Measurements from ENCODE around the gene ZNF135.

Gene ZNF135

GRCh38 chr19:58058467-58058866, 615 bp upstream of the ZNF135 start:
- DNase-seq (ENCODE audit: insufficient read length, low spot score) (no peak), FAIRE-seq (no peak)
- TF ChIP-seq POLR2A (IDR thresholded peaks at IDR 0.05; ENCODE audit: low read depth, low read length): no peak

- DNase-seq (ENCODE audit: insufficient read length, low spot score) (no peak), FAIRE-seq (no peak)
- TF ChIP-seq POLR2A (IDR thresholded peaks at IDR 0.05; ENCODE audit: low read depth, low read length): no peak
These were observed 593 bp downstream of the ZNF135 start for GRCh38 chr19:58059671-58060078.

- no peak for DNase-seq (ENCODE audit: insufficient read length, low spot score)
- no peak for FAIRE-seq
- TF ChIP-seq POLR2A (IDR thresholded peaks at IDR 0.05; ENCODE audit: low read depth, low read length): no peak
These were observed 1.1 kb downstream of the ZNF135 start for GRCh38 chr19:58060231-58060630.

GRCh38 chr19:58063712-58064111, 4.6 kb downstream of the ZNF135 start:
- FAIRE-seq (no peak), DNase-seq (ENCODE audit: insufficient read length, low spot score) (no peak)
- TF ChIP-seq POLR2A (IDR thresholded peaks at IDR 0.05; ENCODE audit: low read depth, low read length): no peak

- no peak for DNase-seq (ENCODE audit: insufficient read length, low spot score)
- no peak for TF ChIP-seq POLR2A (IDR thresholded peaks at IDR 0.05; ENCODE audit: low read depth, low read length)
- no peak for FAIRE-seq
These were observed 8.3 kb downstream of the ZNF135 start for GRCh38 chr19:58067240-58067912.

GRCh38 chr19:58079792-58080191, 20.7 kb downstream of the ZNF135 start:
- DNase-seq (ENCODE audit: insufficient read length, low spot score) (no peak), FAIRE-seq (no peak)
- TF ChIP-seq POLR2A (IDR thresholded peaks at IDR 0.05; ENCODE audit: low read depth, low read length): no peak

GRCh38 chr19:58083021-58083420, 23.9 kb downstream of the ZNF135 start:
- FAIRE-seq (no peak), DNase-seq (ENCODE audit: insufficient read length, low spot score) (no peak)
- no peak for TF ChIP-seq POLR2A (IDR thresholded peaks at IDR 0.05; ENCODE audit: low read depth, low read length)

- DNase-seq (ENCODE audit: insufficient read length, low spot score) (no peak), FAIRE-seq (no peak)
- no peak for TF ChIP-seq POLR2A (IDR thresholded peaks at IDR 0.05; ENCODE audit: low read depth, low read length)
These were observed 25.7 kb downstream of the ZNF135 start for GRCh38 chr19:58084596-58085347.

GRCh38 chr19:58085348-58085875, 26.3 kb downstream of the ZNF135 start:
- no peak for FAIRE-seq
- TF ChIP-seq POLR2A (IDR thresholded peaks at IDR 0.05; ENCODE audit: low read depth, low read length): no peak
- no peak for DNase-seq (ENCODE audit: insufficient read length, low spot score)

GRCh38 chr19:58086825-58087710, 28.0 kb downstream of the ZNF135 start:
- no peak for DNase-seq (ENCODE audit: insufficient read length, low spot score)
- no peak for TF ChIP-seq POLR2A (IDR thresholded peaks at IDR 0.05; ENCODE audit: low read depth, low read length)
- no peak for FAIRE-seq

GRCh38 chr19:58088521-58089052, 29.5 kb downstream of the ZNF135 start:
- no peak for TF ChIP-seq POLR2A (IDR thresholded peaks at IDR 0.05; ENCODE audit: low read depth, low read length)
- DNase-seq (ENCODE audit: insufficient read length, low spot score): no peak
- no peak for FAIRE-seq

- FAIRE-seq (no peak), DNase-seq (ENCODE audit: insufficient read length, low spot score) (no peak)
- no peak for TF ChIP-seq POLR2A (IDR thresholded peaks at IDR 0.05; ENCODE audit: low read depth, low read length)
These were observed 30.8 kb downstream of the ZNF135 start for GRCh38 chr19:58089846-58090245.

GRCh38 chr19:58091251-58091995, 32.3 kb downstream of the ZNF135 start:
- FAIRE-seq: no peak
- TF ChIP-seq POLR2A (IDR thresholded peaks at IDR 0.05; ENCODE audit: low read depth, low read length): no peak
- no peak for DNase-seq (ENCODE audit: insufficient read length, low spot score)
